NCI-H1092 treated with DMSO at 0.1 percent for 48 hours (cell line): ENCODE measurements around the gene SLC45A3.
"Not testable (repeated sequence)": the region's sequence is repeated elsewhere in the genome, so short reads cannot be mapped to it uniquely, and the experiment has no call there.

Source experiments
- DNase-seq: peaks from one replicate; lab custom pipeline; 2025; lab: John Stamatoyannopoulos, UW

The SLC45A3 gene, protein sequence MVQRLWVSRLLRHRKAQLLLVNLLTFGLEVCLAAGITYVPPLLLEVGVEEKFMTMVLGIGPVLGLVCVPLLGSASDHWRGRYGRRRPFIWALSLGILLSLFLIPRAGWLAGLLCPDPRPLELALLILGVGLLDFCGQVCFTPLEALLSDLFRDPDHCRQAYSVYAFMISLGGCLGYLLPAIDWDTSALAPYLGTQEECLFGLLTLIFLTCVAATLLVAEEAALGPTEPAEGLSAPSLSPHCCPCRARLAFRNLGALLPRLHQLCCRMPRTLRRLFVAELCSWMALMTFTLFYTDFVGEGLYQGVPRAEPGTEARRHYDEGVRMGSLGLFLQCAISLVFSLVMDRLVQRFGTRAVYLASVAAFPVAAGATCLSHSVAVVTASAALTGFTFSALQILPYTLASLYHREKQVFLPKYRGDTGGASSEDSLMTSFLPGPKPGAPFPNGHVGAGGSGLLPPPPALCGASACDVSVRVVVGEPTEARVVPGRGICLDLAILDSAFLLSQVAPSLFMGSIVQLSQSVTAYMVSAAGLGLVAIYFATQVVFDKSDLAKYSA

DNA sequence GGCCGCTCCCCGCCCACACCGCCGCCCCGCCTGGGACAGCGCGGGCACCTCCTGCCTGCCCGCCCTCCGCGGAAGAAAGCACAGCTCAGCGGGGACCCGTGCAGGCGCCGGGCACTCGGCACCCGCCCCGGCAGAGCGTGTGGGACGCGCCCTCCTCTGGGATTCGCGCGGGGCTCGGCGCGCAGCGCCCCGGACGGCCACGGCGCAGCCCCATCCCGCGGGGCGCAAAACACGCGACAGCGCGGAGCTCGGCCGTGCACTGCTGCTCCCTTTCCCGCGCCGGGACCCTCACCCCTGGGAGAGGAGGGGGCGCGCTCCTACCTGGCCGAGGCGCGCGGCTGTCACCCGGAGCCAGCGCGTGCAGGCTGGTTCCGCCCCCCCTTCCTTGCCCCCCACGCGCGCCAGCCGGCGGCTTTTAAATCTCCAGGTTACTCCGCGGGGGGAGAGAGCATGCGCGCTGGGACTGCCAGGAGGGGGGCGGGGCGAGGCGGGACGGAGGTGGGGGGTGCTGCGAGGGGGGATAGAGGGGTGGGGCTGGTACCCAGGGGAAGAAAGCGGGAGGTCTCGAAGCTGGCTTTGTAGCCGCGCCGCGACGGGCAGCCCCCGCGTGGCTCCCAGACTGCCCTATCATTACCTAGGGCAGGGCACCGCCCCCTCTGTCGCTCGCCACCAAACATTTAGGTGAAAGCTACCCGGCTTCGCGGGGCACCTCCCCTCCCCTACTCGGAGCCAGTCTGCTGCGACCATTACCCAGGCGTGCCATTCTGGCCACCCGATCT lies at the start of gene SLC45A3:
SLC45A3 (minus strand) TSS at position 437 of the 779 bp plus-strand sequence. CDS start 15,853 bp downstream, outside the sequence.
- DNase-seq, result peak; percentile 49

DNA sequence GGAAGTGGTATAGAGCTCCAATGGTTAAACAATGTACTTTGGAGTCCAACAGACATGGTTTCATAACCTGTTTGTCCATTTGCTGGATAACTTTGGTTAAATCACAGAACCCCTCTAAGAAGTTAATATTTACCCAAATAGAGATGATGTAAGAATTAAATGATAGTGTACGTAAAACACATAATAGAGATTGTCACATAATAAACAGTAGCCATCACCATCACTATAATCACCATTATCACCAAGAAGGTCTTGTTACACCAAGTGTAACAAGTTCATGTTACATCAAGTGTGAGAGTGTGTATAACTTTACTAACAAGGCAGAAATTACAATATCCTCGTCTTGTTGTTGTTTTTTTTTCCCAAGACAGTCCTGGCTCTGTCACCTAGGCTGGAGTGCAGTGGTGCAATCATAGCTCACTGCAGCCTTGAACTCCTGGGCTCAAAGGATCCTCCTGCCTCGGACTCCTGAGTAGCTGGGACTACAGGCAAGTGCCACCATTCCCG lies 46.4 kb upstream of the SLC45A3 start:
- no peak for DNase-seq

DNA sequence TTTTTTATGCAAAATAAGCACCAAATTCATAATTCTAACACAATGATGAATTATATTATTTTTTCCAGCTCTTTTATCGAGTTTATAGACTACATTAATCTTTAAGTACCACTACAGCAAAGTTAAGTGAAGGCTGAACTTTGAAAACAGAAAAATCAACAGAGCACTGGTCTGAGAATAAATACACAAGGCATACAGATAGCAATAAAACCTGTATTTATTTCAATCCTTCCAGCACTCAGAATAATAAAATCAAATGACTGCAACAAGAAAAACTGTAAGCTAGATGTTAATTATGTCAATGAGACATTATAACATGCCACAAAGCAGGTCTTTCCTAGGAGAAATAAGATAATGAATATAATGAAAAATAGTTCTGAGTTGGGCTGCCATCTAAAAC lies 45.2 kb upstream of the SLC45A3 start:
- DNase-seq, result no peak

DNA sequence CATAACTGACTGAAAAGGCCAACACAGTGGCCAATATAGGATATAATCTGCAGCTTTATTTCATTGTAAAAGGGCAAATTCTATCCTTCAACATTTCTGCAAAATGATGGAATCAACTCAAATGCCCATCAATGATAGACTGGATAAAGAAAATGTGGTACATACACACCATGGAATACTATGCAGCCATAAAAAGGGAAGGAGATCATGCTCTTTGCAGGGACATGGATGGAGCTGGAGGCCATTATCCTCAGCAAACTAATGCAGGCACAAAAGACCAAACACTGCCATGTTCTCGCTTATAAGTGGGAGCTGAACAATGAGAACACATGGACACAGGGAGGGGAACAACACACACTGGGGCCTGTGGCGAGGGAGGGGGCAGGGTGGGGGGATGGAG lies 40.4 kb upstream of the SLC45A3 start:
- not testable (repeated sequence) for DNase-seq

DNA sequence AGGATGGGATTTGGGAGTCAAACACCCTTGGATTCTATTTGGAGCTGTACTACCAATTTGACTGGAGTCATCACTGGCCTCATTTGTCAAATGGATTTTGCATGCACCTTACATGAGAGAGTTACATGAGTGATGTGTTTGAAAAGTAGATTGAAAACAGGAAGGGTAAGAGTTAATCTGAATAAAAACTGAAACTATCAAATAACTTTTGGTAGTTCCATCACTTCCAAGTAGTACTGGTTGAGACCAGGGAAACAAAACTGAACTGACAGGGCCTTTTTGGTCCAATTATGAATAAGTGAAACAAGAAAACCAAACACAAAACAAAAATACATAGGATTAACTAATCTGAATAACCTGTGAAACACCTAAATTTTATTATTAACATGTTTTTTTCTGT lies 39.5 kb upstream of the SLC45A3 start:
- no peak for DNase-seq

DNA sequence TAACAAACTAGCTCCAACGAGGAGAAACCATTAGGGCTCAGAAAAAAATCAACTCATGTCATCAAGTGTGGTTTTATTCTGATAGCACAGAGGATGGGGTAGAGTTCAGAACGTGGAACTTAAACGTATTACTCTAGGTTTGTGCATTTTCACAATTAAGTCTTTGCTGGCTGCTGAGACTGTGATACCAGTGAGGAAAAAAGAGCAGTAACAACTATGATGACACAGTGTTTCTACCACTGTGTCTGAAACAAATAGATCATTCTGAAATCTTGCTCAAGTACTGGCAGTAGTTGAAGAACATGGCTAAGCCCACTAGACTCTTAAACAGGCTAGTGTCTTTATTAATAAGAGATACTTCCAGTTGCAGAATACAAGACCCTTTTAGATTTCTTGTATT lies 38.7 kb upstream of the SLC45A3 start:
- no peak for DNase-seq

DNA sequence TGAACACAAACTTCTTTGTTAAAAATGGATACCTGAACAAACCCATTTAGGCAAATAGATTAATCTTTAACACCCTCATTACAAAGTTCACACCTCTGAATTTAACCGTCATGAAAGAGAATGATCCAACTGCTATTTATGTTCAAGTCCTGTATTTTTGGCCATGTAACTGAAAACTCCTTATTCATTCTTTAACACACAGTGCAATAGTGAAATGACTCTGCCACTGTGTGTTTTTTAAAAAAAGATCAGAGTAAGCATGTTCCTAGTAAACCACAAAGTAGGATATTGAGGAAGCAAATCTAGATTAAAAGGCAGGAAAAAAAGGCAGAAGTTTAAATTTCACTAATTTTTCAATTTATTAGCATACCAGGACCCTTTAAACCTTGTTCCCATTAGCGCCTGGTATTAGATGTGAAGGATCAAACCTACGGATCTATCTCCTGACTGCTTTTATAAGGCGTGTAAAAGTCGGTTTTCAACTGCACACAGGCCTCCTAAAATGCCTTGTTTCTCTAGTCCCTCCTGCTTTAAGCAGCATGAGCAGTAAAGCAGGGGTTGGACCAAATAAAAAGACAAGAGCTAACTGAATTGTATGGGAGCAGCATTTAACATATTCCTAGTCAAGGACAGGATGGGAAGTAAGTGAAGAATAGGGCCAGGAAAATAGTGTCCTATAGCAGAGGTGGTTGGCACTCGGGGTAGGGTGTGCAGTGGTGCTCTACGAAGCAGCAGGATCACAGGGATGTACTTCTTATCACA lies 36.2 kb upstream of the SLC45A3 start:
- DNase-seq, result no peak

DNA sequence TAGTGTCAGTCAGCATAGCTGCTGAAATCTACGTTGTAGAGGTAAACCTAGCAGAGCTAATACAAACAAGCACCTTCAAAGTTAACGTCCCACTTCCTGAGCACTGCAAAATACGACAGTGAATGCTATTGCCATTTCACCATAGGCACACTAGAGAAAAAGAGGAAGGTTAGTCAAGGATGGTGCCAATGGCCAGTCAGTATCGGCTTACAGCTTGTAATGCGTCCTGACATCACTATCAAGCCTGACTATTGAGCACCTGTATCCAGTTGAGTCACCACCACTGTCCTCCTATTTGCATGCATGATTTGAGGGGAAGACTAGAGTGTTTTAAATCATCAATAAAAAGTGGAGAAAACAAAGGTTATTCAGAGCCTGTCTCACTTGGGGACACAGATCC lies 35.3 kb upstream of the SLC45A3 start:
- no peak for DNase-seq

DNA sequence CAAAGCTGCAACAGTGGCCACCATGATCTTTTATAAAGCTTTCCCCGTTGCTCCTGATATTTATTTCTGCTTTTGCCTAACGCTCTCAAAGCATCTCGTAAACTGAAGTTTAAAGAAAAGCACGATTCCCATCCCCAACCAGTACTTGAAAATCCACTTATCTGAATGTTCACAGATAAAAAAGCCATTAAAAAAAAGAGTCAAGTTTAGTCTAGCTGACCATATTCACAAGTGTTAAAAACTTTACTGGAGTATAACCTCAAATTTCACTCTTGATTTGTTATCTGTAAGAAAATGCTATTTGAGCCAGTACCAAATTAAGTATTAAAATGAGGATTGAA lies 34.6 kb upstream of the SLC45A3 start:
- no peak for DNase-seq

DNA sequence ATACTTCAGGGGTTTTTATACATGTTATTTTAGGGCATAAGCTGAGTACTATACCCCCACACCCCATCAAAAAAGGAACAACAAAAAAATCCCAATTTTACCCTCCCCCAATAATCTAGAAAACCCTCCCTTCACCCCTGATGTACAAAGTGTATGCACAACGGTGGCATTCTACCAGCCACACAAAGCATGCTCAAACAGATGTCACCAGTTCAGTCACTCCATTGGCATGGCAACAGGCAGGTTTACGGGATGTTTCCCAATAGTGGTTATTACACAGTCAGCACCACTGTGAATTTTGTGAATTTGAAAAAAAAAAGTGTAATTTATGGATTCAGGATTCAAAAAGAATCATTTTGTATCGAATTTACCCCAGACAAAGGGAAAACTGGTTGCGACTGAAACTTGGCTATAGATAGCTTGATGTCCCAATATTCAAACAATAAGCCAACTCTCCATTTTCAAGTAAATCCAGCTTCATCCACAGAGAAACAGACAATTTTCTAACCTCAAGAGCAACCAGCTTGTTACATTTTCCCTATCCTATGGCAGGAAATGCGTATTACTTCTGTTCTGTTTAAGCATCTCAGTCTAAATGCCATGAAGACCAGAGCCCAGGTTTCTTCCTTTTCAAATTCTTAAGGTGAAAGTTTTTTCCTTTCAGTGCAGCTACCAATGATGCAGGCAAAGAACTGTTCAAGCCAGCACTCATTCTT lies 34.0 kb upstream of the SLC45A3 start:
- no peak for DNase-seq

DNA sequence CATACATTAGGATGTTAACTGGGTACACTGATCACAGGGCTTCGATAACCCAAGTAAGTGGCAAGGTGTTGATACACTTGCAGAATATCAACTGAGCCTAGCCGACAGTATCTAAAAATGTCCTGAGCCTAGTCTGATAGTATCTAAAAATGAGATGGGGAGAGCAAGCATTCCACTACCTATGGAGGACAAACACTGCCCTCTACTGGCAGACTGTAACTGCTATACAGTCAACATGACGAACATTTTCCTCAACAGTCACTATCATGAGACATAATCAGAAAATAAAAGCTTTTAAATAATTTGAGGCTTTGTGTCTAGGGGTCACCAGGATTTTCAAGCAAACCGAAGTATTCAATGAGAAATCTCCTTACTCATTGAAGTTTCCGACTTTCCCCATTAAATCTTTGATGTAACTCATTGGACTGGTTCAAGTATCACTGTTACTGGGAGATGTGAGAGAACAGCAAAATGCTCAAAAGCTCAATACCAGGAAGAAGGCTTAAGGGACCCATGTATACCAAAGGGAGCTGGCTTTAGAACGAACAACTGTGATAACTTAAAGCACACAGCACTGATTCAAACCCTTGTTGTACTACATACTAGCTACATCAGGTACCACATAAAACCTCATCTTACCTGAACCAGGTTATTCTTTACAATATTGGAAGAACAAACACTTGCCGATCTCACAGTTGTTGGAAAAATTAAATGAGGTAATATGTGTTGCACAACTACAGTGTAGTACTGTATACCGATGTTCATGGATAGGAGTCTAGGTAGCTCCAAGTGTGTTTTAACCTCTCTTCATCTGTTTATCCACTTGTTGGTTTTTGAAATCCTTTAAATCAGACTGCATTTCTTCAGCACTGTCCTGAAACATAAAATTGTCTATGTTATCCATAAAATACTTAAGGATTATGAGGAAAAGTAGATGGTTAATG lies 31.1 kb upstream of the SLC45A3 start:
- peak; percentile 84 for DNase-seq

DNA sequence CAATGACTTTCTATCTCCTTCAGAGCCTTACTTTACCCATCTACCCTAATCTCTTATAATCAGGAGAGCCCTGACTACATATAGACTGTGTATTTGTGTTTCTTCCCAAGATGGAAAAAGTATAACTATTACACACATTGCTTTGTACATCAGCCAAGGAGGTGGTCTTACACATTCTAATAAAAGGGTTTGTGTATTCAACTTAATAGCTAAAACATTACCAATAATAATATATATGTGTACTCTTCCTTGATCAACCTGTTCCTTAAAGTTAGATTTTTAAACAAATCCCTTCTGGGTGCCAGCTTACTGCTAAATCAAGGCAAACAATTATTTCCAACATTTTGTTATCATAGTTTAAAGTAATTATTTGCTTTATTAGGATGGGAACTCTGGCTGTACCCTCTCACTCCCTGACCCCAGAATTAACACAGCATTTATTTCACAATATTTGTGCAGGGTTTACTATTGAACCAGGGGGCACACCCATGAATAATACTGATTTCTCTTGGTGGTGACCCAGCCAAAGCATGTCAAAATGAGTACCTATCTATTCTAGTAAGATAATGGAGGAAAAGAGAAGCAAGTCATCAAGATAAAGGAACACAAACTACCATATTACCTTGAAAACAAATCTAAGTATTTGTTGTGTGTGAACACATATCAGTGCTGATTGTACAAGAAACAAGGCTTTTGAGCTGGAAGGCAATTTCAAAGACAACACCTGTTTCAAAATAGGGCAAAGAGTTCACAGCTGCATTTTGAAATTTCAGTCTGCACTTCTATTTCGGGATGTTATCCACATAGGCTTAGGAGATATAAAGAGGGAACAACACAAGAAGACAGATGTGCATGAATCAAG lies 30.1 kb upstream of the SLC45A3 start:
- DNase-seq, result no peak

DNA sequence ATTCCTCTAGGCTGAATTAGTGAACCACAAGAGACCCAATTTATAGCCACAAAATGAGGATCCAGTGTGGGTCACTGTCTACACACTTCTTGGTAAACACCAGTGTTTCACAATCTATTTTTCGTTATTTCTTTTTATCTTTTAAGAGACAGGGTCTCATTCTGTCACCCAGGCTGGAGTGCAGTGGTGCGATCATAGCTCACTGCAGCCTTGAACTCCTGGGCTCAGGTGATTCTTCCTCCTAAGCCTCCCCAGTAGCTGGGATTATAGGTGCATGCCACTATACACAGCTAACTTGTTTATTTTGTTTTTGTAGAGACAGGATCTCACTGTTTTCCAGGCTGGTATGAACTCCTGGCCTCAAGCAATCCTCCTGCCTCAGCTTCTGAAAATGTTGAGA lies 29.3 kb upstream of the SLC45A3 start:
- no peak for DNase-seq

DNA sequence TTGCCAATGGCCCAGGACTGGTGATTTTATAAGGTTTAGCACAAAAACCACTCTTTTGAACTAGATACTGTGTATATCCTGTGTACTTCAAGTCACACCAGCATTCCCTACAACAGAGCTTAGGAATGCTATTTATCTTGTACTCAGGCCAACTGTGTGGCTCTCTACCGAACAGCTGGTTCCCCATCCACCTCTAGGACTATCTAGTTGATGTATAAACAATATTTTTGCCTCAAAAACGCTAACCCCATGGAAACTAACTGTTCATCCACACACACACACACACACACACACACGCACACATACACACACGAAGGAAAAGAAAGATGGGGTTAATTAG lies 28.7 kb upstream of the SLC45A3 start:
- no peak for DNase-seq

DNA sequence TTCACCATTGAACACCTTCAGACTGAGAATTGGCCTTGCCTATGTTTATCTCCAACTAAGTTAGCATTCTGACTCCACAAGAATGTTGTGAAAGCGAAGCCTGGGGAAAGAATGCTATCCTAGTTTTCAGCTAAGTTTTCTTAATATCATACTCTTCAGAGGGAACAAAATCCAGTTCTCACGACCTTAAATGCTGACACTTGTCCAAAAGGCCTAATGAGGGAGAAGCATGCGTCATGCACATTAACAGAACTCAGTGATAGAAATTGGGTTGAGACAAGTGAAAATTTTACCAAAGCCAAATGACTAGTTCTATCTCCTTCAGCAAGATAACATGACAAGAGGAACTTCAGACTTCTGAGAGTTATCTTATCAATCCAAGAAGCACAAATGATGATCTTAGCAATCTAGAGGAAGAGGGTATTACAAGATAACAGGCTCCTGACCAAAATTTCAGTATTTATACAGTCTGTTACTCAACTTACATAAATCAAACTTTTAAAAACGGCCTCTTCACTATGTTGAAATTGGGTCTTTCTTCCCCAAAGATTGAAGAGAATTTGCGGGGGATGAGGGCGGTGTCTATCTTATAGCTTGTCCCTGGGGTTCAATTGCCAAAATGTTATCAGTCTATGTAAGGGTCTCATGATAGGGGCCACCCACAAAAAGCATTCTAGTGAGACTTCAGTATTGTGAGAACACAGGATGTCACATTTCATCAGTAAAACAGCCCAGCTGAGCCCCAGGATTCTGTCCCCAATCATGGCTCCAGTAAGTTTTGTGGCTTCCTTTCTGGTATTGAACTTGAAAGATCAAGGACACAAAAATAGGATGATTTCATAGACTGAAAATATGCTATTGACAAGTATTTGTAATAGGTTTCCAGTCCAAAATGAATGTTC lies 26.5 kb upstream of the SLC45A3 start:
- no peak for DNase-seq

DNA sequence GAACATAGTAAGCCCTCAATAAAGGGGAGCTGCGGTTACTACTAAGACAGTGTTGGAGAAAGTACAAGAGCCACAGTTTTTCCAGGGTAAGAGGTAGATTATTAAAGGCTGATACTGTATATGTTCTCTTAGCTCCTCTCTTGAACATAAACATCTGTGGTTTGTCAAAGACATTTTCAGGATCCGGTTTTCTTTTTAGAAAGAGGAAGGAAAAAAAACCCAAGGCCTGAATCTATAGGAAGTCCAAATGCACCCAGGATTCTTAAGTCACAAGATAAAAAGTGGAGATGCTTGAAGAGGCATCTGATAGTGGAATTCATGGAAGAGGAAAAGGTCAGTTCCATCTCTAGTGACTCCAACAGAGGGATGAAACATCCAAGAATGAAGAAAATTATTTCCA lies 24.6 kb upstream of the SLC45A3 start:
- no peak for DNase-seq

DNA sequence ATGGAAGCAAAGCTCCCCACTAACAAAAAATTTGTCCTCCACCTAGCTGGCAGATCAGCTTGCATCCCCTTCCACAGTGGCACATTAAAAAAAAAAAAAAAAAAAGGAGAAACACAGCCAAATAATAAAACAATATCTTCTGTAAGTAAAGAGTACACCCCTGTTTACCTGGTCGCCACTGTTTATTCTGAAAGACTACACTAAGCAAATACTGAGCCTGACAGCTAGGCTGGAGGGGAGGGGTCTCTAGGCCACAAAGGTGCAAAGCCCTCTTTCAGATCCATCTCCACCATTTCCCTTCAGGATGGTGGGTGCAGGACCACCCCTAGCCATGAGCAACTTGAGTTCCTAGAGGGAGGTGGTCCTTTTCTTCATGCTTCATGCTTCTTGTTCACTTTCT lies 22.8 kb upstream of the SLC45A3 start:
- DNase-seq, result peak; percentile 89

DNA sequence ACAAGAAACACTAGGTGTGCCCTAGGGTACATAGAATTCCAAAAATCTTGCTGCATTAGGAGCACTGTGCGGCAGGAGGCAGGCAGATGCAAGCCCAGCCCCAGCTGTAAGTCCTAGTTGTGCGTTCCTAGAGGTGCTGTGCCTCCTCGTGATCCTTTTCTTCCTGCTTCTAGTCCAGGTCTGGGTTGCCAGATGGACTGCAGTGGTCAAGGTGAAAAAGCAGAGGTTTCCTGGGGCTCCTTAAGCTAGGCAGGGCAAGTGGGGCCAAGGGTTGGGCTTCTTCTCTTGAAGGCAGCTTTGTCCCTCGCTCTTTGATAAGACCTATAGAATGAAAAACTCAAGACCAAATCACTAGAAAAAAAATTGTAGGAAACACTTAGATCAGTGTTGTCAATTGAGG lies 21.6 kb upstream of the SLC45A3 start:
- no peak for DNase-seq

DNA sequence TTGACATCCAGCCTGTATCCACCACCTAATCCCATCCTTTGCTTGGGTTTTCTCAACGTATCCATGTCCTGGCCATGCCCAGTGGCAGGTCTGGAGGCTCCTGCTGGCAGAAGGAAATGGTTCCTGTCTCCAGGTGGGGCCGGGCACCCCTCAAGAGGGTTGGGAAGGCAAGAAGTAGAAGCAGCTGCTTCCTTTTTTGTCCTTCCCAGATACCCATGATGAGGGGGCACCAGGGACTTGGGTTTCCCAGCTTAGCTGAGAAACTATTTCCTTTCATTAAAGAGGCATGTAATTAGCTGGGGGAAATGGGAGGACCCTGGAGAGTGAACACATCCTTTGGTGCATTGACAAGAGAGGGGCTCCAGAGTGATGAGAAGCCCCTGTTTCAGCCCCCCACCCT lies 21.1 kb upstream of the SLC45A3 start:
- DNase-seq, result peak; percentile 45
